Measurements from ENCODE around the gene ZNF490.
"Not testable (repeated sequence)": the region's sequence is repeated elsewhere in the genome, so short reads cannot be mapped to it uniquely, and the experiment has no call there.

ZNF490 gene

DNA sequence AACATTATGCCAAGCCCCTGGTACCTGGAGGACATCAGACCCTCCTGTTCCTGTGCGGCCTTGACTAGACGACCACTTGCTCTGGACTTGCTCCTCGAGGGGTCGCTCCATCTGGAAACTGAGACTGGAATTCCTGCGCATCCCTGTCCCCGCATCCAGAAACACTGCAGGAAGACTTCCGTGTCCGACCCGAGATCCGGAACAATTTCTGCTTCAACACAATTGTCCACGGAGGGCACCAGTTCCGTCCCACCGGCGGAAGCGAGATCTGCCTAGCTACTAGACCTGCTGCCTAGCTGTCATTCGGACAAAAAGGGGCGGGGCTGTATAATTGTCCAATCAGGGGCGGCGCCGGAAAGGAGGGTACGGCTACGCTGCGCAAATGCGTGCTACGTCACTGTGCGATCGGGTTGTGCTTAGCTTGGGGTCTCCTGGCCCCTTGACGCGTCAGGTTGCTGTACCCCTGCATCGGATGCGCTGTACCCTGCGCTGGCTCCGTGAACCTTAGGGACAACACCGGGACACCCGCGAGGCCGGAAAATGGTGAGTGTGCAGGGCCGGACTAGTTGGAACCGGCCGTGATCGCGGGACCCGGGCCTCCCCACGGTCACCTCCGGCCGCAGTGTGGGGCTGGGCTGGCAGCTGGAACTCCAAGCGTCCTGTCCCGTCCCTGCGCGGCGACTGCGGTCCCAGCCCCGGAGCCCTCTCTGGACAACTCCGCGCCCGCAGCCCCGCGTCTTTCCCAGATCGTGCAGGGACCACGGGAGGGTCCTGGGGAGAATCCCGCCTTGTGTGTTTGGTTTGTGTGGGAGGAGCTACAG is at the start of gene ZNF490, which contains the start of gene ZNF791:
TSS of gene ZNF490 (minus strand) at position 274 of the 821 bp plus-strand sequence. CDS start at position 141, 133 bp downstream.
TSS of gene ZNF791 (plus strand) at position 381 of the 821 bp plus-strand sequence. CDS start at position 541, 160 bp downstream.
- peak; percentile 98 for DNase-seq

GRCh38 chr19:12657966-12658365 is 47.4 kb upstream of the ZNF490 start:
- DNase-seq: no peak

GRCh38 chr19:12656899-12657571 is 46.4 kb upstream of the ZNF490 start:
- DNase-seq: no peak

GRCh38 chr19:12655546-12655945 is 44.9 kb upstream of the ZNF490 start:
- DNase-seq: no peak

GRCh38 chr19:12652219-12652618 is 41.6 kb upstream of the ZNF490 start:
- DNase-seq: no peak

GRCh38 chr19:12649941-12650340 is 39.3 kb upstream of the ZNF490 start:
- no peak for DNase-seq

- DNase-seq: no peak
These were observed 37.5 kb upstream of the ZNF490 start for GRCh38 chr19:12648088-12648487.

- peak; percentile 44 for DNase-seq
These were observed 37.0 kb upstream of the ZNF490 start for GRCh38 chr19:12647490-12648071.

DNA sequence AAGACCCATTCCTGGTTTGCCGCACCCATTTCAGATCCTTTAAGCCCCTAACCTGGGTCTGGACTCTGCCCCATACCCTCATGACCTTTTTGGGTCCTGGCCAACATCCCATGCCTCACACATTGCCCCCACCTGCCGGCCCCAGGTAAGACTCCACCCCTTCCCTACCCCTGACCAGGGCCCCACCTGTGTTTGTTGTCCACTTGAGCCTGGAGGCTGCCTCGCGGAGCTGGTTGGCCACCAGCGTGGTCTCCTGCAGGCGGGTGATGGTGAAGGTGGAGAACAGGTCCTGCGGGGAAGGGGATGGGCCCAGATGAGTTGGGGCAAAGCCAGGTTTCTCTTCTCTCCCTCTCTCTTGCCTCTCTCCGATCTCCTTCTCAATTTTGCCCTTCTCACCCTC is 36.4 kb upstream of the ZNF490 start:
- no peak for DNase-seq

GRCh38 chr19:12646551-12646950 is 35.9 kb upstream of the ZNF490 start:
- DNase-seq: no peak

- DNase-seq: not testable (repeated sequence)
These were observed 33.1 kb upstream of the ZNF490 start for GRCh38 chr19:12643716-12644115.

GRCh38 chr19:12642506-12642905 is 31.9 kb upstream of the ZNF490 start:
- no peak for DNase-seq

GRCh38 chr19:12641456-12641855 is 30.8 kb upstream of the ZNF490 start:
- no peak for DNase-seq

- DNase-seq: peak; percentile 88
These were observed 29.4 kb upstream of the ZNF490 start for GRCh38 chr19:12639901-12640613.

- DNase-seq: no peak
These were observed 28.1 kb upstream of the ZNF490 start for GRCh38 chr19:12638611-12639182.

DNA sequence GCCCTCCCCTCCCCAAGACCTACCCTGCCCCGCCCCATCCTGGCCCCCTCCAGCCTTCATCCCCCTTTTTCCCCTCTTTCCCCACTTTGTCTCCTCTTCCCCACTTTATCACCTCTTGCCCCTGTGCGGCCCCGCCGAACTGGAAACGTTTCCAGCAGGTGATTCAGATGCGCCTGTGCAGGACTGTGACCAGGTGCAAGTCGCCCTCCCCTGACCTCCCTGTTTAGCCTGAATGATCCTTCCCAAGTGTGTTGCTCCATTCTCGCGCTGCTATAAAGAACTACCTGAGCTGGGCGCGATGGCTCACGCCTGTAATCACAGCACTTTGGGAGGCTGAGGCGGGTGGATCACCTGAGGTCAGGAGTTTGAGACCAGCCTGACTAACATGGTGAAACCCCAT is 26.0 kb upstream of the ZNF490 start:
- no peak for DNase-seq

DNA sequence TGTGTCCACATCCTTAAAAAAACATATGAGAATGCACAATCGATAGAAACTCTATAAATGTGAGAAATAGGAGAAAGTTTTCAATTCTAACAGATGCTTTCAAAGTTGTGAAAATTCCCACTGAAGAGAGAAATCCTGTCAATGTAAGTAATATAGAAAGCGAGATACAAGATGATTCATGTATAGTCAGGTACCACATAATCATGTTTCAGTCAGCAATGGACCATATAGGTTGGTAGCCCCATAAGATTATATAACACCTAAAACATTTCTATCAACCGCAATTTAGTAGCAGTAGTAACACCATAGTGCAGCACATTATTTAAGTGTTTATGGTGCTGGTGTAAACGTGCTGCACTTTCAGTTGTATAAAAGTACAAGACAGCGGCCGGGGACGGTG is 18.6 kb upstream of the ZNF490 start:
- no peak for DNase-seq

GRCh38 chr19:12628040-12629022 is 17.7 kb upstream of the ZNF490 start:
- DNase-seq: no peak

- DNase-seq: no peak
These were observed 16.3 kb upstream of the ZNF490 start for GRCh38 chr19:12626958-12627357.

DNA sequence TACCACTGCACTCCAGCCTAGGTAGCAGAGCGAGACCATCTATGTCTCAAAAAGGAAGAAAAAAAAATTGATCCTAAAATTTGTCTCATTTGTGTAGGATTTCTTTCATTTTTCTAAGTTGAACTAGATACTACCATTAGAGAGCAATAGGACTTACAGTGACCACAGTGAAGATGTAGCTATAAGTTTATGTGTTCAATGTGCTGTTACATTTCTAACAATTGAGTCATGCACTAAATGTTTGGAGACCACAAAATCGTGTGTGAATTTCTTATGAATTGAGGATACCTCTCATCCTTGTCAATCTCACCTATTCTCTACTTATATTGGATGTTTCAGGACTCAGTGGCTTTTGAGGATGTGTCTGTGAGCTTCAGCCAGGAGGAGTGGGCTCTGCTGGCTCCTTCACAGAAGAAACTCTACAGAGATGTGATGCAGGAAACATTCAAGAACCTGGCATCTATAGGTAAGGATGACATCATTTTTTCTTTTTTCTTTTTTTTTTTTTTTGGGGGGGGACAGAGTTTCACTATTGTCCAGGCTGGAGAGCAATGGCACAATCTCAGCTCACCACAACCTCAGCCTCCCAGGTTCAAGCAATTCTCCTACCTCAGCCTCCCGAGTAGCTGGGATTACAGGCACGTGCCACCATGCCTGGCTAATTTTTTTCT is 12.9 kb upstream of the ZNF490 start:
- no peak for DNase-seq

Data from CD4-positive, alpha-beta T cell treated with Interleukin-10 for 1 hour (primary cell).